Measurements from ENCODE around the gene SLC66A2. TPM values are rescaled to one million over a fixed set of nuclear protein-coding genes. Genes with fewer than 3 reads are reported as not detected.
A peak's percentile ranks its signal among the peaks of the same experiment; 100 is the strongest.

SLC66A2 gene
- total RNA-seq, 1 experiment from 2014 or later: 13.0 TPM

GRCh38 chr18:79898952-79899608, 52.4 kb downstream of the SLC66A2 start:
- Histone ChIP-seq H2BK20ac (ENCODE audit: low read depth, low read length, poor library complexity, severe bottlenecking) (no peak overlapping the region), H3K27me3 (ENCODE audit: insufficient read depth, low read length) (no peaks in the 10 kb centered on the region), H2AFZ (ENCODE audit: low read length) (no peak overlapping the region), H4K8ac (replicated peaks; ENCODE audit: insufficient read length, low read depth, low read length) (no peak overlapping the region), H3K56ac (ENCODE audit: insufficient read length, low read depth, low read length) (no peak overlapping the region), H3K14ac (ENCODE audit: insufficient read depth, low read length) (no peak overlapping the region), H3K4me1 (ENCODE audit: insufficient read depth, low read length) (no peaks in the 10 kb centered on the region), H2BK15ac (ENCODE audit: low read depth, low read length) (no peak overlapping the region), H2BK5ac (ENCODE audit: insufficient read length, low read length) (no peak overlapping the region), H2AK5ac (ENCODE audit: insufficient read length, low read length) (no peak overlapping the region), H2BK120ac (ENCODE audit: low read depth, low read length, poor library complexity, severe bottlenecking) (no peak overlapping the region), H4K91ac (ENCODE audit: insufficient read length, low read depth, low read length) (no peak overlapping the region), H3K23ac (ENCODE audit: insufficient read length, low read depth, low read length) (no peak overlapping the region), H3K9me3 (ENCODE audit: control insufficient read depth, low read depth, low read length) (peaks cover 34% of the 10 kb centered on the region), H3K79me1 (ENCODE audit: insufficient read depth, low read depth, low read length, poor library complexity, severe bottlenecking) (no peaks in the 10 kb centered on the region), H3K18ac (ENCODE audit: insufficient read length, low read depth, low read length) (no peak overlapping the region), H2BK12ac (ENCODE audit: insufficient read length, low read depth, low read length) (no peak overlapping the region), H3K4me2 (ENCODE audit: insufficient read depth, insufficient read length, low read length) (no peak overlapping the region), H3T11ph (ENCODE audit: low read length) (no peak overlapping the region), H3K79me2 (ENCODE audit: insufficient read depth, low read length) (no peaks in the 10 kb centered on the region), H3K4ac (ENCODE audit: low read depth, low read length) (no peak overlapping the region), H3K9ac (ENCODE audit: extremely low read depth, insufficient read length, low read length) (no peak overlapping the region), H3K27ac (ENCODE audit: insufficient read length, low read depth, low read length) (no peak overlapping the region), H3K23me2 (ENCODE audit: insufficient read length, low read depth, low read length, poor library complexity, severe bottlenecking) (no peaks in the 10 kb centered on the region), H4K20me1 (ENCODE audit: control insufficient read depth, insufficient read depth, insufficient read length) (no peaks in the 10 kb centered on the region), H4K5ac (ENCODE audit: insufficient read length, low read depth, low read length) (no peak overlapping the region)
- no peak overlapping the region for H3K27ac Mint-ChIP-seq
- no peak overlapping the region for H3K4me3 Mint-ChIP-seq
- no CpG with 5 or more reads among the region's 70 CpGs for WGBS (ENCODE audit: extremely low coverage, insufficient read length, low lambda C conversion rate)
- peaks cover 23 to 51% (median 46%) of the 10 kb centered on the region in 3 experiments for H3K36me3 Mint-ChIP-seq (ENCODE audit: insufficient read depth in 1 of 3, low read depth in 3 of 3)
- TF ChIP-seq, protein P1, sequence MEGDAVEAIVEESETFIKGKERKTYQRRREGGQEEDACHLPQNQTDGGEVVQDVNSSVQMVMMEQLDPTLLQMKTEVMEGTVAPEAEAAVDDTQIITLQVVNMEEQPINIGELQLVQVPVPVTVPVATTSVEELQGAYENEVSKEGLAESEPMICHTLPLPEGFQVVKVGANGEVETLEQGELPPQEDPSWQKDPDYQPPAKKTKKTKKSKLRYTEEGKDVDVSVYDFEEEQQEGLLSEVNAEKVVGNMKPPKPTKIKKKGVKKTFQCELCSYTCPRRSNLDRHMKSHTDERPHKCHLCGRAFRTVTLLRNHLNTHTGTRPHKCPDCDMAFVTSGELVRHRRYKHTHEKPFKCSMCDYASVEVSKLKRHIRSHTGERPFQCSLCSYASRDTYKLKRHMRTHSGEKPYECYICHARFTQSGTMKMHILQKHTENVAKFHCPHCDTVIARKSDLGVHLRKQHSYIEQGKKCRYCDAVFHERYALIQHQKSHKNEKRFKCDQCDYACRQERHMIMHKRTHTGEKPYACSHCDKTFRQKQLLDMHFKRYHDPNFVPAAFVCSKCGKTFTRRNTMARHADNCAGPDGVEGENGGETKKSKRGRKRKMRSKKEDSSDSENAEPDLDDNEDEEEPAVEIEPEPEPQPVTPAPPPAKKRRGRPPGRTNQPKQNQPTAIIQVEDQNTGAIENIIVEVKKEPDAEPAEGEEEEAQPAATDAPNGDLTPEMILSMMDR (conservative IDR thresholded peaks at IDR 0.05): no peak
- peak; percentile 27 for DNase-seq
- no peaks in the 10 kb centered on the region for H3K4me1 Mint-ChIP-seq
- peaks cover 29% of the 10 kb centered on the region for H3K27me3 Mint-ChIP-seq (ENCODE audit: low read depth)
- peaks cover 54 to 73% of the 10 kb centered on the region in 2 experiments for H3K9me3 Mint-ChIP-seq
